Melanocyte of skin (primary cell): ENCODE data around the gene TAF3. TPM values are rescaled to one million over a fixed set of nuclear protein-coding genes. Genes with fewer than 3 reads are reported as not detected.

Experiments used
- total RNA-seq, 2 donors: library from RNA; depleted of rRNA; stranded (reverse); fragments of >200 nt; gene quantifications; 2 replicates each; pipeline ENCODE4 v1.2.3, GENCODE V29; 2012

The TAF3 gene
- 1 to 10 TPM; 2.8 to 3.3 TPM for total RNA-seq

GRCh38 chr10:7818295-7819120 lies at the start of gene TAF3:
TSS of gene TAF3 (plus strand) at chr10:7818505. CDS start at chr10:7818710, 205 bp downstream.

GRCh38 chr10:7787857-7788638 lies 30.3 kb upstream of the TAF3 start, which contains the start of the genes ATP5F1C and KIN:
TSS of gene ATP5F1C (plus strand) at chr10:7788177. CDS start at chr10:7788208, 31 bp downstream.
TSS of gene KIN (minus strand) at chr10:7787993. CDS start at chr10:7787933, 60 bp downstream.

GRCh38 chr10:8054494-8055407 lies 236.4 kb downstream of the TAF3 start, which contains the start of gene GATA3:
TSS of gene GATA3 (plus strand) at chr10:8054688. CDS start at chr10:8055656, 968 bp downstream.

Other genes starting within 250 kb of the TAF3 start
- under 1 TPM in 1 of 2 donors, not detected in 1; under 0.01 TPM for gene ITIH5, start 151.5 kb upstream of the TAF3 start, total RNA-seq
- not detected for gene ITIH2, start 115.2 kb upstream of the TAF3 start, total RNA-seq
- gene KIN, start 30.5 kb upstream of the TAF3 start, total RNA-seq, result 10 to 100 TPM in 1 of 2 donors, 1 to 10 TPM in 1; 7.9 to 11.7 TPM
- 100 to 1,000 TPM; 289 to 379 TPM for gene ATP5F1C, start 30.3 kb upstream of the TAF3 start, total RNA-seq
- not detected for gene GATA3, start 236.2 kb downstream of the TAF3 start, total RNA-seq